NCI-H345 (cell line): ENCODE results near the gene ORC2.
"Not testable (repeated sequence)": the region's sequence is repeated elsewhere in the genome, so short reads cannot be mapped to it uniquely, and the experiment has no call there.

ENCODE experiments used
- DNase-seq: peaks from one replicate; lab custom pipeline; 2025; lab: John Stamatoyannopoulos, UW

Gene ORC2

GRCh38 chr2:200930947-200931626 is 32.4 kb downstream of the ORC2 start:
- no peak for DNase-seq

- DNase-seq: no peak
These were observed 33.9 kb downstream of the ORC2 start for GRCh38 chr2:200929334-200930249.

GRCh38 chr2:200922439-200922838 is 41.0 kb downstream of the ORC2 start:
- DNase-seq: no peak

GRCh38 chr2:200913654-200914053 is 49.8 kb downstream of the ORC2 start:
- DNase-seq: no peak

GRCh38 chr2:200909958-200910357 is 53.5 kb downstream of the ORC2 start:
- DNase-seq: no peak

GRCh38 chr2:200905618-200906296 is 57.7 kb downstream of the ORC2 start:
- DNase-seq: peak; percentile 48

GRCh38 chr2:200901459-200902072 is 61.9 kb downstream of the ORC2 start:
- DNase-seq: peak; percentile 55

GRCh38 chr2:200899482-200899881 is 64.0 kb downstream of the ORC2 start:
- DNase-seq: no peak

GRCh38 chr2:200888704-200889625 is 74.5 kb downstream of the ORC2 start, which contains the start of the genes NIF3L1 and PPIL3:
TSS of gene NIF3L1 (plus strand) at chr2:200889371. CDS start at chr2:200891944, 2,573 bp downstream.
TSS of gene PPIL3 (minus strand) at chr2:200889077. CDS start at chr2:200887615, 1,462 bp downstream.
- DNase-seq: peak; percentile 99

GRCh38 chr2:200881715-200882249 is 81.7 kb downstream of the ORC2 start:
- not testable (repeated sequence) for DNase-seq

- DNase-seq: no peak
These were observed 85.1 kb downstream of the ORC2 start for GRCh38 chr2:200878289-200878880.

- no peak for DNase-seq
These were observed 86.0 kb downstream of the ORC2 start for GRCh38 chr2:200877443-200877842.

- no peak for DNase-seq
These were observed 89.9 kb downstream of the ORC2 start for GRCh38 chr2:200873560-200873959.

- no peak for DNase-seq
These were observed 92.3 kb downstream of the ORC2 start for GRCh38 chr2:200871151-200871550.

GRCh38 chr2:200869014-200869413 is 94.4 kb downstream of the ORC2 start:
- DNase-seq: no peak

- DNase-seq: peak; percentile 96
These were observed 99.1 kb downstream of the ORC2 start, which contains the start of gene CLK1 for GRCh38 chr2:200864176-200865034. TSS of gene CLK1 (minus strand) at chr2:200864658. CDS start at chr2:200861862, 2,796 bp downstream.

GRCh38 chr2:200863782-200864175 is 99.7 kb downstream of the ORC2 start:
- DNase-seq: peak; percentile 36

GRCh38 chr2:200862532-200863000 is 100.9 kb downstream of the ORC2 start:
- peak; percentile 29 for DNase-seq

GRCh38 chr2:200861617-200862155 is 101.8 kb downstream of the ORC2 start:
- no peak for DNase-seq
